ENCODE measurements around the gene ZNF207. TPM values are rescaled to one million over a fixed set of nuclear protein-coding genes. Genes with fewer than 3 reads are reported as not detected.
"Not testable (repeated sequence)": the region's sequence is repeated elsewhere in the genome, so short reads cannot be mapped to it uniquely, and the experiment has no call there.

Gene ZNF207

GRCh38 chr17:32393904-32394303 lies 43.9 kb downstream of the ZNF207 start:
- no peak overlapping the region for H3K4me3 ChIP-seq (ENCODE audit: low read length)
- no peak overlapping the region for H3K9ac ChIP-seq (ENCODE audit: low read depth, low read length)
- H3K4me1 ChIP-seq (ENCODE audit: control insufficient read depth, insufficient read depth, low read length) = no peaks in the 10 kb centered on the region
- H3K36me3 ChIP-seq (ENCODE audit: insufficient read depth, low read length) = no peaks in the 10 kb centered on the region
- no peaks in the 10 kb centered on the region for H3K9me3 ChIP-seq (replicated peaks; ENCODE audit: low read length)
- no peaks in the 10 kb centered on the region for H3K27me3 ChIP-seq (ENCODE audit: control insufficient read depth, insufficient read depth, low read length)
- H3K4me2 ChIP-seq (ENCODE audit: low read length) = no peak overlapping the region

DNA sequence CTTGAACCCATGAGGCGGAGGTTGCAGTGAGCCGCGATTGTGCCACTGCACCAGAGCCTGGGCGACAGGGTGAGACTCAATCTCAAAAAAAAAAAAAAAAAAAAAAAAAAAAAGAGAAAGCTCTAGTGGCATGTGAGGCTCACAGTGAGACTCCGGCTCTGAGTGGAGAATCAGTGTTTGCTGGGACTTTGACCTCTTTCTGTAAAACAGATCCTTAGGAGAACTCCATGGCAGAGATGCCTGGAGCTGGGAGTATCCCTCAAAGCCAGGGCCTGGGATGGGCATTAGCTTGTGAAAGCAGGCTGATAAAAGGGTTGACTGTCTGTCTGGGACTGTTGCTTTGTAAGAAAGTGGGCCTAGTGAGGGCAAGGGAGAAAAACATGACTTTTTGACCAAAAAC lies 46.4 kb downstream of the ZNF207 start:
- Histone ChIP-seq H3K36me3 (ENCODE audit: insufficient read depth, low read length) (no peaks in the 10 kb centered on the region), H3K4me3 (ENCODE audit: low read length) (no peak overlapping the region), H3K4me1 (ENCODE audit: control insufficient read depth, insufficient read depth, low read length) (no peaks in the 10 kb centered on the region), H3K27me3 (ENCODE audit: control insufficient read depth, insufficient read depth, low read length) (no peaks in the 10 kb centered on the region), H3K9me3 (replicated peaks; ENCODE audit: low read length) (no peaks in the 10 kb centered on the region), H3K4me2 (ENCODE audit: low read length) (no peak overlapping the region), H3K9ac (ENCODE audit: low read depth, low read length) (no peak overlapping the region)

GRCh38 chr17:32398946-32399345 lies 49.0 kb downstream of the ZNF207 start:
- Histone ChIP-seq H3K36me3 (ENCODE audit: insufficient read depth, low read length) (no peaks in the 10 kb centered on the region), H3K4me1 (ENCODE audit: control insufficient read depth, insufficient read depth, low read length) (no peaks in the 10 kb centered on the region), H3K4me3 (ENCODE audit: low read length) (no peak overlapping the region), H3K9me3 (replicated peaks; ENCODE audit: low read length) (no peaks in the 10 kb centered on the region), H3K27me3 (ENCODE audit: control insufficient read depth, insufficient read depth, low read length) (no peaks in the 10 kb centered on the region), H3K4me2 (ENCODE audit: low read length) (no peak overlapping the region), H3K9ac (ENCODE audit: low read depth, low read length) (no peak overlapping the region)

DNA sequence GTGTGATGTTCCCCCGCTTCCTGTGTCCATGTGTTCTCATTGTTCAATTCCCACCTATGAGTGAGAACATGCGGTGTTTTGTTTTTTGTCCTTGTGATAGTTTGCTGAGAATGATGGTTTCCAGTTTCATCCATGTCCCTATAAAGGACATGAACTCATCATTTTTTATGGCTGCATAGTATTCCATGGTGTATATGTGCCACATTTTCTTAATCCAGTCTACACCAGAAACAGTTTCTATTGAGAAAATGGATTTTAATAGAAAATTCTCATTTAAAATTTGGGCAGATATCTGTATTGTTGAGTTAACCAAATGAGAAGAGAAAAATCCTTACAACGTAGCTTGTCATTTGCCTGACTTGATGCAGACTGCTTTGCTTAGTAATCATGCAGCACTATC lies 60.1 kb downstream of the ZNF207 start:
- H3K9me3 ChIP-seq (replicated peaks; ENCODE audit: low read length); H3K4me3 ChIP-seq (ENCODE audit: low read length); H3K9ac ChIP-seq (ENCODE audit: low read depth, low read length); H3K27me3 ChIP-seq (ENCODE audit: control insufficient read depth, insufficient read depth, low read length); H3K36me3 ChIP-seq (ENCODE audit: insufficient read depth, low read length); H3K4me1 ChIP-seq (ENCODE audit: control insufficient read depth, insufficient read depth, low read length); H3K4me2 ChIP-seq (ENCODE audit: low read length): not testable (repeated sequence)

DNA sequence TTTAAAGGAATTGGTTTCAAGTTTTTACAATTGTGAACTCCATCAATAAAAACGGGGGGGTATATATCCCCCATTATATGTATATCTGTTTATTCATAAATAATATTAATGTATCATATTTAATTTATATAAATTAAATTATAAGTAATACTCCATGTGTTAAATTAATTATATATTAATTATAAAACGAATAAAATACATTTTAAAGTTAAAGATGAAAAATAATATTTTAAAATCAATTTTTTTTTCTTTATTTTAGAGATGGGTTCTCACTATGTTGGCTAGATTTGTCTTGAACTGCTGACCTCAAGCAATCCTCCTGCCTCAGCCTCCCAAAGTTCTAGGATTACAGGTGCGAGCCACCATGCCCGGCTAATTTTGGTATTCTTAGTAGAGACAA lies 76.9 kb downstream of the ZNF207 start:
- Histone ChIP-seq H3K4me3 (ENCODE audit: low read length) (no peak overlapping the region), H3K27me3 (ENCODE audit: control insufficient read depth, insufficient read depth, low read length) (no peaks in the 10 kb centered on the region), H3K9ac (ENCODE audit: low read depth, low read length) (no peak overlapping the region), H3K9me3 (replicated peaks; ENCODE audit: low read length) (no peaks in the 10 kb centered on the region), H3K4me2 (ENCODE audit: low read length) (no peak overlapping the region), H3K4me1 (ENCODE audit: control insufficient read depth, insufficient read depth, low read length) (no peaks in the 10 kb centered on the region), H3K36me3 (ENCODE audit: insufficient read depth, low read length) (no peaks in the 10 kb centered on the region)

DNA sequence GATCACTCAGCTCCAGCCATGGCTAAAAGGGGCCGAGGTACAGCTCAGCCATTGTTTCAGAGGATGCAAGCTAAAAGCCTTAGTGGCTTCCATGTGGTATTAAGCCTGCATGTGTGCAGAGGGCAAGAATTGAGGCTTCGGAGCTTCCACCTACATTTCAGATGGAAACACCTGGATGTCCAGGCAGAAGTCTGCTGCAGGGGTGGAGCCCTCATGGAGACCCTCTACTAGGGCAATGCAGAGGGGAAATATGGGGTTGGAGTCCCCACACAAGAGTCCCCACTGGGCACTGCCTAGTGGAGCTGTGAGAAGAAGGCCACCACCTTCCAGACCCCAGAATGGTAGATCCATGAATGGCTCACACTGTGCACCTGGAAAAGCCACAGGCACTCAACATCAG lies 79.6 kb downstream of the ZNF207 start:
- Histone ChIP-seq H3K4me1 (ENCODE audit: control insufficient read depth, insufficient read depth, low read length) (no peaks in the 10 kb centered on the region), H3K9me3 (replicated peaks; ENCODE audit: low read length) (no peaks in the 10 kb centered on the region), H3K9ac (ENCODE audit: low read depth, low read length) (no peak overlapping the region), H3K27me3 (ENCODE audit: control insufficient read depth, insufficient read depth, low read length) (no peaks in the 10 kb centered on the region), H3K36me3 (ENCODE audit: insufficient read depth, low read length) (no peaks in the 10 kb centered on the region), H3K4me3 (ENCODE audit: low read length) (no peak overlapping the region), H3K4me2 (ENCODE audit: low read length) (no peak overlapping the region)

Small RNAs within 50 kb of the gene (small RNA-seq; reads per million reads assigned to genes)
- gene AC005899.6 = not detected

Measured in skeletal muscle satellite cell (primary cell).